Lower lobe of right lung (tissue), 2 donors: ENCODE data around the gene ARID1A. TPM values are rescaled to one million over a fixed set of nuclear protein-coding genes. Genes with fewer than 3 reads are reported as not detected.

Experiments used
- ATAC-seq, 2 donors: fragments of 200-7000 bp; cut with Tn5 transposase; one replicate each; pipeline ENCODE4 v1.9.1; 2020 to 2022; ENCODE audit warnings: mild to moderate bottlenecking in 2 of 2, moderate library complexity in 2 of 2
- DNase-seq: peaks from one replicate; pipeline ENCODE4 v3.0.0-alpha.2; 2020
- H3K27ac ChIP-seq: fragments of 200-600 bp; one replicate; pipeline ENCODE4 v1.8.0; 2022
- H3K27me3 ChIP-seq: fragments of 200-600 bp; one replicate; pipeline ENCODE4 v1.8.0; 2022; ENCODE audit warnings: low read depth
- H3K36me3 ChIP-seq: fragments of 200-600 bp; one replicate; pipeline ENCODE4 v1.8.0; 2022; ENCODE audit warnings: mild to moderate bottlenecking
- H3K4me1 ChIP-seq: fragments of 200-600 bp; one replicate; pipeline ENCODE4 v1.8.0; 2022
- H3K4me3 ChIP-seq: fragments of 200-600 bp; one replicate; pipeline ENCODE4 v1.8.0; 2022; ENCODE audit warnings: mild to moderate bottlenecking
- H3K9me3 ChIP-seq: fragments of 200-600 bp; one replicate; pipeline ENCODE4 v1.8.0; 2022
- CTCF ChIP-seq: fragments of 200-600 bp; IDR thresholded peaks from one replicate; pipeline ENCODE4 v1.8.0; 2022; ENCODE audit warnings: antibody characterized with exemption, mild to moderate bottlenecking
- intact Hi-C: fragments of 100-400 bp; cut with DNase I; formaldehyde crosslinking; loops from one replicate; pipeline ENCODE4 v1.11.0; 2022
- total RNA-seq: library from RNA; stranded (reverse); fragmentation: NEBNext Ultra II Directional; extraction: Animal tissue kit (Norgen Biotek cat#: 25700); gene quantifications from one replicate; pipeline ENCODE4 v1.2.1, GENCODE V29; 2021
- donor health status: DM: no; HTN: yes; CAD: no; lungs with severe emphysema.

ARID1A gene
- total RNA-seq, 1 donor from 2014 or later, result 72.4 TPM

- Histone ChIP-seq H3K4me1 (peaks cover 56% of the 10 kb centered on the region), H3K4me3 (no peak overlapping the region), H3K36me3 (peaks cover 86% of the 10 kb centered on the region), H3K27me3 (no peaks in the 10 kb centered on the region), H3K27ac (peak overlapping the region; percentile 51), H3K9me3 (no peaks in the 10 kb centered on the region)
- no peak for DNase-seq
- intact Hi-C loops, result no loop called here
- no peak for ATAC-seq
- no peak for TF ChIP-seq CTCF
Measured at GRCh38 chr1:26740023-26740634, 44.3 kb downstream of the ARID1A start.

GRCh38 chr1:26740952-26741351, 45.1 kb downstream of the ARID1A start:
- ATAC-seq (no peak), DNase-seq (no peak)
- Histone ChIP-seq H3K36me3 (peaks cover 86% of the 10 kb centered on the region), H3K4me3 (no peak overlapping the region), H3K27ac (no peak overlapping the region), H3K9me3 (no peaks in the 10 kb centered on the region), H3K27me3 (no peaks in the 10 kb centered on the region), H3K4me1 (peaks cover 64% of the 10 kb centered on the region)
- intact Hi-C loops, result no loop called here
- TF ChIP-seq CTCF, result no peak

GRCh38 chr1:26743426-26744059, 47.7 kb downstream of the ARID1A start:
- no peak for DNase-seq
- Histone ChIP-seq H3K27me3 (no peaks in the 10 kb centered on the region), H3K9me3 (no peaks in the 10 kb centered on the region), H3K36me3 (peaks cover 70% of the 10 kb centered on the region), H3K4me3 (no peak overlapping the region), H3K4me1 (peaks cover 83% of the 10 kb centered on the region), H3K27ac (peak overlapping the region; percentile 82)
- intact Hi-C loops, result no loop called here
- ATAC-seq, result no peak
- TF ChIP-seq CTCF, result no peak

GRCh38 chr1:26744075-26744959, 48.5 kb downstream of the ARID1A start:
- intact Hi-C loops, result no loop called here
- H3K27me3 ChIP-seq, result no peaks in the 10 kb centered on the region
- H3K27ac ChIP-seq, result peak overlapping the region; percentile 82
- no peaks in the 10 kb centered on the region for H3K9me3 ChIP-seq
- H3K36me3 ChIP-seq, result peaks cover 63% of the 10 kb centered on the region
- peak overlapping the region; percentile 11 for H3K4me3 ChIP-seq
- ATAC-seq (peak; percentile 93 to 98), DNase-seq (peak; percentile 79)
- H3K4me1 ChIP-seq, result peaks cover 88% of the 10 kb centered on the region
- no peak for TF ChIP-seq CTCF

- DNase-seq (no peak), ATAC-seq (no peak)
- intact Hi-C loops, result no loop called here
- Histone ChIP-seq H3K27me3 (no peaks in the 10 kb centered on the region), H3K36me3 (peaks cover 63% of the 10 kb centered on the region), H3K4me3 (no peak overlapping the region), H3K4me1 (peaks cover 88% of the 10 kb centered on the region), H3K27ac (peak overlapping the region; percentile 82), H3K9me3 (no peaks in the 10 kb centered on the region)
- no peak for TF ChIP-seq CTCF
Measured at GRCh38 chr1:26745191-26745590, 49.4 kb downstream of the ARID1A start.
